NB4 (cell line): ENCODE measurements around the gene NPB.

Experiments
- DNase-seq: peaks from one replicate; pipeline ENCODE4 v3.0.0; 2010; ENCODE audit warnings: low read depth
- H3K4me3 ChIP-seq: one replicate; pipeline ENCODE4 v1.5.1; 2011; ENCODE audit warnings: mild to moderate bottlenecking, low read depth, low read length, moderate library complexity
- MYC ChIP-seq: IDR thresholded peaks from 2 replicates; pipeline ENCODE4 v1.6.1; 2011; ENCODE audit warnings: low read depth, low read length
- POLR2A ChIP-seq: IDR thresholded peaks from 2 replicates; pipeline ENCODE4 v1.6.1; 2011; ENCODE audit warnings: mild to moderate bottlenecking; ENCODE audit not compliant: insufficient read length; ENCODE audit errors: extremely low read depth
- TF ChIP-seq, protein P1 (sequence below): IDR thresholded peaks from 2 replicates; pipeline ENCODE4 v1.6.1; 2011; ENCODE audit warnings: low read depth, low read length
- TF ChIP-seq, protein P2 (sequence below): IDR thresholded peaks from one replicate; pipeline ENCODE4 v1.5.1; 2012; ENCODE audit warnings: low read depth, low read length

Gene NPB

DNA sequence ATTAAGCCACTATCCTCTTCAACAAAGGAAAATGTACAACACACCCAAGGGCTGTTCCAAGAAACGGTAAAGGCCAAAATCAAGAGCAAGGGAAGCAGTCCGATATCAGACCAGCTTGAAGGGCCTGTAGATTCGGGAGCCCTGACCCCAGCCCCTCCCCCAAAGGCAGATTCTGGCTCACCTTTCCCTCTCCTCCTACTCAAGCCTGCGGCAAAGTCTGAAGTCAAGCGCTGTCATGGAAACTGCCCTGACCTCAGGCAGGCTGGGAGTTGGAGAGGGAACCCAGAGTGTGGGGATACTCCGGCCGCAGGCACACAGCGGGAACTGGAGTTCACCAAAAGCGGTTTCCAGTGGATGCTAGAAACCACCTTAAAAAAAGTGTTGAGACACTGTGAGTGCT lies 12.4 kb upstream of the NPB start:
- DNase-seq = no peak
- H3K4me3 ChIP-seq = peak overlapping the region; percentile 94
- TF ChIP-seq, protein P1, sequence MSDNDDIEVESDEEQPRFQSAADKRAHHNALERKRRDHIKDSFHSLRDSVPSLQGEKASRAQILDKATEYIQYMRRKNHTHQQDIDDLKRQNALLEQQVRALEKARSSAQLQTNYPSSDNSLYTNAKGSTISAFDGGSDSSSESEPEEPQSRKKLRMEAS = no peak
- no peak for TF ChIP-seq MYC
- TF ChIP-seq, protein P2, sequence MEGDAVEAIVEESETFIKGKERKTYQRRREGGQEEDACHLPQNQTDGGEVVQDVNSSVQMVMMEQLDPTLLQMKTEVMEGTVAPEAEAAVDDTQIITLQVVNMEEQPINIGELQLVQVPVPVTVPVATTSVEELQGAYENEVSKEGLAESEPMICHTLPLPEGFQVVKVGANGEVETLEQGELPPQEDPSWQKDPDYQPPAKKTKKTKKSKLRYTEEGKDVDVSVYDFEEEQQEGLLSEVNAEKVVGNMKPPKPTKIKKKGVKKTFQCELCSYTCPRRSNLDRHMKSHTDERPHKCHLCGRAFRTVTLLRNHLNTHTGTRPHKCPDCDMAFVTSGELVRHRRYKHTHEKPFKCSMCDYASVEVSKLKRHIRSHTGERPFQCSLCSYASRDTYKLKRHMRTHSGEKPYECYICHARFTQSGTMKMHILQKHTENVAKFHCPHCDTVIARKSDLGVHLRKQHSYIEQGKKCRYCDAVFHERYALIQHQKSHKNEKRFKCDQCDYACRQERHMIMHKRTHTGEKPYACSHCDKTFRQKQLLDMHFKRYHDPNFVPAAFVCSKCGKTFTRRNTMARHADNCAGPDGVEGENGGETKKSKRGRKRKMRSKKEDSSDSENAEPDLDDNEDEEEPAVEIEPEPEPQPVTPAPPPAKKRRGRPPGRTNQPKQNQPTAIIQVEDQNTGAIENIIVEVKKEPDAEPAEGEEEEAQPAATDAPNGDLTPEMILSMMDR = no peak
- no peak for TF ChIP-seq POLR2A

DNA sequence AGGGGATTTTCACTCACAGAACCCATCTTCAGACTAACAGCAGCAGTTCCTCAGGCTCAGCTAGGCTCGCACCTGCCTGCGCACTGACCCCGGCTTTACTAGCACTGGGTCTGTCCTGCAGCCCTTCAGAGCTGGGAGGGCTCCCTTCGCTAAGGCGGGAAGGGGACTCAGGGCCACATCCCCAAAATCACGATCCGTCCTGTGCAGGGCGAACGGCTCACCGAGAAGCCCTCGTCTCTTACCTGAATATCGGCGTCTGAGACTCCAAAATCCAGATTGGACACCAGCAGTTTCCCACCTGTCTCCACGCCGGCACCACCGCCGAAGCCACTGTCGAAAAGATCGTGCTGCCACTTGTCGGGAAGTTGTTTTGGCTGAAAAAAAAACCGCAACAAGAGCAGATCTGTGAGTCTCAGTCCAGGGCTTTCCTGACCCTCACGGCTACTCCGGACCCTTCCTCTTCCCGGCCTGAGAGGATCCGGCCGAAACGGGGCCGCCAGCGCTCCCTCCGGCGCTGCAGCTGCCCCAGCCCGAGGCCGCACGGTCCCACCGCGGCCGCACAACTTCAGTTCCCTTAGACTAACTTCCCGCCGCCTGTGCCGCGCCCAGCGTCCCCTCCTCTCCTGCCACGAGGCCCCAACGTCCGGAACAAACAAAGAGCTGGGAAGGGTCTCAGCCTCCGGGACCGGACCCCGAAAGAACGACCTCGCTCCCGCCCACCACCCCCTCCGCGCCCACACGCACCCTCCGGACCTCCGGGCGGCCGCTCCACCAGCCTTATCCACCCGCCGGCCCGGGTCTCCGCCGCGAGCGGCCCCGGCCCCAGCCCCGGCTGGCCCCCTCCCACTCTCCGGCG lies 11.4 kb upstream of the NPB start:
- TF ChIP-seq MYC = peak; percentile 19; the same call in 1 of the 2 replicates
- TF ChIP-seq, protein P2 = no peak
- peak; percentile 55 for DNase-seq
- peak overlapping the region; percentile 94 for H3K4me3 ChIP-seq

DNA sequence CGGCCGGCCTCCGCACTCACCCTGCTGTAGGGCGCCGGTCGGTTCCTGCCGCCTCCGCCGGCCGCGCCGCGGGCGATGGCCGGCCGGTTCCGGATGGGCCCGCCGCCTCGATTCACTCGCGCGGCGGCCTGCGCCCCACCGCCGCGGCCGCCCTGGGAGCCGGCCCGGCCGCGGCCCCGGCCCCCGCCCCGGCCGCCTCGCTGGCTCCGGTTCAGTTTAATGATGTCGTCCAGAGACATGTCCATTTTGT lies 10.8 kb upstream of the NPB start:
- no peak for DNase-seq
- peak overlapping the region; percentile 94 for H3K4me3 ChIP-seq
- TF ChIP-seq, protein P2 = no peak
- TF ChIP-seq, protein P1 = no peak
- TF ChIP-seq POLR2A = peak; percentile 23

DNA sequence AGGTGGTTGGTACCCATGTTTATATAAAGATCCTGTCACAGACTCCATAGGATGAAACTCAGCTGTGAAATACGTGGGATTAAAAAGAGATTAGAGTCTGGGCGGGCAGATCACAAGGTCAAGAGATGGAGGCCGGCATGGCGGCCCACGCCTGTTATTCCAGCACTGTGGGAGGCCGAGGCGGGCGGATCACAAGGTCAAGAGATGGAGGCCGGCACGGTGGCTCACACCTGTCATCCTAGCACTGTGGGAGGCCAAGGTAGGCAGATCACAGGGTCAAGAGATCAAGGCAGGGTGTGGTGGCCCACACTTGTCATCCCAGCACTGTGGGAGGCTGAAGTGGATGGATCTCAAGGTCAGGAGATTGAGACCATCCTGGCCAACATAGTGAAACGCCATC lies 6.6 kb upstream of the NPB start:
- TF ChIP-seq POLR2A (no peak), MYC (no peak)
- TF ChIP-seq, protein P2 = no peak
- TF ChIP-seq, protein P1 = no peak
- DNase-seq = no peak
- no peak overlapping the region for H3K4me3 ChIP-seq

DNA sequence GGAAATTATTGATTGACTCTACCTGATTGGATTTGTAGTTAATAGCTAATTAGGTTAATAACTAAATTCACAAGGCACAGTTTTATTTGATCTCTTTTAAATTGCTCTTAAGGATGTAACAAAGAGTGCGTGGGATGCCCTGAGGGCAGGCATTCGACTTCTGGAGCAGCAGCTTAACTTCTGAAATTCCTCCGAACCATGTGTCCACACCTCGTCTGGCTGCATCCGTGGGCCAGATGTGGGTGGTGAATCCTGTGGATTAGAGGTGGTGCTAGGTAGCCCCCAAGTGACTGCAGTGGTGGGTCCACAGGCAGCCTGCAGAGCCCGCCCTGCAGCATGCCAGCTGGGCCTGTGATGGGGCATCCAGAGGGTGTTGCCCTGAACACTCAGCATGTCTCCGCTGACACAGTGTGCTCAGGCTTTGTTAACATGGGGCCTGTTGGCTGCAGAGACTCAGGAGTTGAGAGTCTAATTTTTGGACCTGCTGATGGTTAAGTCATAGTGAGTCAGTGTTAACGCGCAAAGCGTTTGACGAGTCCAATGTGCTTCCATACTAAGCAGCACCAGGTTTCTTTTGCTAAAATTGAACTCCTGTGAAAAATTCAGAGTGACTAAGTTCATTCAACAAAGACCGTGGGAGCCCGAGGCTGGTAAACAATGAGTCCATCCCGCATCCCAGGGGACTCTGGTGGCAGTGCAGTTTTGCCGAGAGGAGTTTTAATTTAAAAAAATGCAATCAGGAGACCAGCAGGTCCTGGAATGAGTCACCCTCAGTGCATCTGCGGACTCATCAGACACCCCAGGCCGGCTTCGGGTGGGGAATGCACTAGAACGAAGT lies 3.8 kb upstream of the NPB start:
- no peak overlapping the region for H3K4me3 ChIP-seq
- peak; percentile 34 for DNase-seq
- TF ChIP-seq POLR2A (no peak), MYC (no peak)
- TF ChIP-seq, protein P1 = no peak
- TF ChIP-seq, protein P2 = no peak
